Gastroesophageal sphincter (tissue), 3 donors: Measurements from ENCODE around the gene PPFIBP1.

Experiments used
- CTCF ChIP-seq, 4 experiments: fragments of 200-600 bp in 2 of 4; fragments of 450-650 bp in 2 of 4; sonication (generic) in 1 of 4; IDR thresholded peaks; one replicate each; pipeline ENCODE4 v1.5.1; 2017 to 2019; ENCODE audit warnings: antibody characterized with exemption in 4 of 4, mild to moderate bottlenecking in 2 of 4, moderate library complexity in 2 of 4
- EP300 ChIP-seq: sonication (generic); formaldehyde crosslinking; IDR thresholded peaks from one replicate; pipeline ENCODE4 v1.6.1; 2017; ENCODE audit warnings: antibody characterized with exemption, mild to moderate bottlenecking
- POLR2A ChIP-seq, 2 donors: fragments of 450-650 bp; IDR thresholded peaks; one replicate each; pipeline ENCODE4 v1.6.1; 2017; ENCODE audit warnings: antibody characterized with exemption in 2 of 2, mild to moderate bottlenecking in 2 of 2, moderate library complexity in 1 of 2
- POLR2AphosphoS5 ChIP-seq: sonication (generic); formaldehyde crosslinking; IDR thresholded peaks from one replicate; pipeline ENCODE4 v1.6.1; 2017; ENCODE audit warnings: antibody characterized with exemption

- TF ChIP-seq CTCF (IDR thresholded peaks at IDR 0.05) (no peak), POLR2A (IDR thresholded peaks at IDR 0.05) (no peak), POLR2AphosphoS5 (no peak), EP300 (no peak)
These were observed 28.2 kb downstream of the PPFIBP1 start for GRCh38 chr12:27552235-27552634.
